ENCODE results near the gene MYL10.
A peak's percentile ranks its signal among the peaks of the same experiment; 100 is the strongest.

MYL10 gene

DNA sequence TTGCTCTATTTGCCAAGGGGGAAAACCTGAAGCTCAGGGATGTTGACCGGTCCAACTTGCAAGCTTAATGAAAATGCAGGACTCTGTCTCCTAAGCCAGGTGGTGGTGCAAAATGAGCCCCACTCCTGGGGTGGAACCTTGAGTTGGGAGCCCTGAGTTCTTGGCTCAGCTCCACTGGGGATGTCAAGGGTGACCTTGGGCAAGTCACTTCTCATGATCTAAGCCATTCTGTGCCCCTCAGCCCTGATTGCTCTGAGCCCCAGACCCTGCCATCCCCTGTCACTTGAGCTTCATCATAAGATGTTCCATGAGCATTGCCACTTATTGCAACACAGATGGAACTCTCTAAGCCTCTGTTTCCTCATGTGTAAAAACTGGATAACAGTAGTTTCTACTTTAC, 33.9 kb downstream of the MYL10 start:
- DNase-seq = no peak

DNA sequence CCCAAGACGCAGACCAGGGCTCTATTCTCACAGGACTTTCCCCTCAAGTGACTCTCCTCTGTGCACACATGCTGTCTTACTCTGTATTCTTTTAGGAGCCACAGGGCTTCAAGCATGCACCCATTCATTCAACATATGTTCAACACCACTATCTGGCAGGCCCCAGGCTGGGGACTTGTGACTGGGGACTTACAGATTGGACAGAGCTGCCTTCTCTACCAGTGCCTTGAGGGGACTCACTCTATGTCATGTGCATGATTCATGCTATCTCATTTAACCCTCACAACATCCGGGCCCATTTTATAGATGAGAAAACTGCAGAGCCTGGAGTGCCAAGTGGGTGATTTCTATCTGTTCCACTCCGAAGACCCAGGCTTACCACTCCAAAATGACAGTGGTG, 34.3 kb downstream of the MYL10 start:
- no peak for DNase-seq

DNA sequence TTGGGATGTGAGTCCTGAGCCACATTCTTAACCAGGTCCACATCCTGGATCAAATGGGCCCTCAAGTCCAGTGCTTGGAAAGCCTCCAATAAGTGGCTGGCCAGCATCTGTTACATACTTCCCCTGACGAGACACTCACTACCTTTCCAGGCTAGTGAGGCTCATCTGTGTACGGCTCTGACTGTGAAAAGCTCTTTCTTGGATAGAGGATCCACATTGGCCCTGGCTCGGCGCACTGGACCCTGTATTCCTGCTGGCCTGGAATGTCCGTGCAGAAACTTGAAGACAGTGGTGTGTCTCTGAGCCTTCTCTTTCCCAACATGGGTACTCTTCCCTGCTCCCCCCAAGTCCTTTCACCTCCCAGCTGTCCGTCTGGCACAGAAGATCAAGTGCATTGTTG, 35.5 kb downstream of the MYL10 start:
- no peak for DNase-seq

DNA sequence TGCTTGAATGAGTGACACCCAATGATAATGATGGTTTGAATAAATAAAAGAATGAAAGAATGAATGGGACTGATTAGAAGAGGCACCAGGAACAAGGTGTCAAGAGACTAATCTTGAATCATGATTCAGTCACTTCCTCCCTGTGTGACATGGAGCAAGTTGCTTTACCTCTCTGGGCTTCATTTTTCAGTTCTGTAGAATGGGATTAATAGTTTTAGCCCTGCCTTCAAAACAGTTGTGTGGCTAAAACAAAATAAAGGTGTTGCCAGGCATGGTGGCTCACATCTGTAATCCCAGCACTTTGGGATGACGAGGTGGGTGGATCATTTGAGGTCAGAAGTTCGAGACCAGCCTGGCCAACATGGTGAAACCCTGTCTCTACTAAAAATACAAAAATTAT, 37.6 kb downstream of the MYL10 start:
- DNase-seq = no peak

DNA sequence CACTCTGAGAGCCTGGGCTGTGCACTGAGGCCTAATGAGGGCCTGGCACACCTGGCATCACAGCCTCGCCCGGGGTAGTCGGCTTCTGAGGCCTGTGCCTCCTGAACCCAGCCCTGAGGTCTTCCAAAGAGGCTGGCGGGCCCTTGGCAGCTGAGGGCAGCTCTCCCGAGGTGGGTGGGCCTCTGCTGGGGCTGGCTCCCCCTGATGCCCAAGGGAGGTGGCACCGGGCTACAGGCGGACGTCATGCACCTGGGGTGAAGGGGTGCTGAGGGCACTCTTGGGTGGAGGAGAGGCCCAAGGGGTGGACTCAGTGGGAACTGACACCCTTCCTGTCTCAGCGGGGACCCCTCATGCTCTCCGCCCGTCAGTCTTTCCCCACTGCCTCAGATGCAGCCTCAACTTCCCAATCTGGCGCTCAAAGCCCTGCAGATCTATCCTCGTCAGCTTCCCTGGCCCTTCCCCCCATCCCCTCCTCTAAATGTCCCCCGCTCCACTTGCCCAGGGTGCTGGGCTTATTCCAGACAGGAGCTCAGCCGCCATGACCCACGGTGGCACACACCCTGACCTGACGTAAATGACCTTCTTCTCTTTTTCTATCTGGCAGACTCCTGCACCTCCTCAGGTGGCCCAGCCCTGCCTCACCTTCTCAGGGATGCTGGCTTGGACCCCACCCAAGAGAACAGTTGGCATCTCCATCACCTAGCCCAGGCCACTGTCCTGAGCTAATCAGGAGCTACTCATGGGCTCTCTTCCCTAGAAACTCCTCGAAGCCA, 38.2 kb downstream of the MYL10 start:
- DNase-seq = no peak

DNA sequence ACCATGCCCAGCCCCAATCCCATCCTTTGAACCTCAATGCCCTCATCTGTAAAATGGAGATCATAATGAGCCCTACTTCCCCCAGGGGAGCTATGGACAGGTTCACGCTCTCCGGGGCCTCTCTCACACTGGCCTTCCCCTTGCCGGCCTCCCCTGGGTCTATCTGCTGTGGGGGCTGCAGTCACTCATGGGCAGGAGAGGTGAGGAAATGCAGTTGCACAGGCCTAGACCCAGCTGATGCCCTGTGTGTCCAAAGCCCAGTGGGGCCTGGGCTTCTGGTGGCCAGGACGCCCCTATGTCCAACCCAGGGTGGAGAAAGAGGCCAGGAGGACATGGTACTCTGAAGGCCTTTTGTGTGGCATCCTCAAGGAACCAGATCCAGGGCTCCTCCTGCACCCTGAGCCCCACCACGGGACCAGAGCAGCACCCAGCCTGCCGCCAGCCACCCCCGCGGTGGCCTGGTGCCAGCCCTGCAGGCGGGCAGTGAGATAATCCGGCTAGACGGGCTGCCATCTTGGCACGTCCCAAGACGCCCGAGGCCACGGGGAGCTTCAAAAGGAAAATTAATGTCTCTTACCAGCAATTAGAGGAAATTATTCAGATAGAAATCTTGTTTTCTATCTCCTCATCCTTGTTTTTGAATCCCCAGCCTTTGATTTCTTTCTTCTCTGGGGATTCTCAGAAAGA, 39.0 kb downstream of the MYL10 start:
- DNase-seq = no peak

DNA sequence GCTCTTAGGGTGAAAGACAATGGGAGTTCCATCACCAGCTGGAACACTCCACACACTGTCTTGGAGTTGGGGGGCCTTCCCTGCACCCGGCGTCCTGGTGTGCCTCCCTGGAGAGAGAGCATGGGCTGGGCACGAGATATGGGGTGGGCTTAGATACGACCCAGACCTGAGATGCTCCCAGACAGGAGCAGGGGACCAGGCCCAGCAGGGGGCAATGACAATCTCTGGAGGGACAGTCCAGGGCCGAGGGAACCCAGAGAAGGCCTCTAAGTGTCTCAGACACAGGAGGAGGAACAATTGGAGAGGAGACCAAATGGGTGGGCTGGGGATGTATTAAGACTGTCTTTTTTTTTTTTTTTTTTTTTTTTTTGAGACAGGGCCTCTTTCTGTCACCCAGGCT, 40.0 kb downstream of the MYL10 start:
- no peak for DNase-seq

DNA sequence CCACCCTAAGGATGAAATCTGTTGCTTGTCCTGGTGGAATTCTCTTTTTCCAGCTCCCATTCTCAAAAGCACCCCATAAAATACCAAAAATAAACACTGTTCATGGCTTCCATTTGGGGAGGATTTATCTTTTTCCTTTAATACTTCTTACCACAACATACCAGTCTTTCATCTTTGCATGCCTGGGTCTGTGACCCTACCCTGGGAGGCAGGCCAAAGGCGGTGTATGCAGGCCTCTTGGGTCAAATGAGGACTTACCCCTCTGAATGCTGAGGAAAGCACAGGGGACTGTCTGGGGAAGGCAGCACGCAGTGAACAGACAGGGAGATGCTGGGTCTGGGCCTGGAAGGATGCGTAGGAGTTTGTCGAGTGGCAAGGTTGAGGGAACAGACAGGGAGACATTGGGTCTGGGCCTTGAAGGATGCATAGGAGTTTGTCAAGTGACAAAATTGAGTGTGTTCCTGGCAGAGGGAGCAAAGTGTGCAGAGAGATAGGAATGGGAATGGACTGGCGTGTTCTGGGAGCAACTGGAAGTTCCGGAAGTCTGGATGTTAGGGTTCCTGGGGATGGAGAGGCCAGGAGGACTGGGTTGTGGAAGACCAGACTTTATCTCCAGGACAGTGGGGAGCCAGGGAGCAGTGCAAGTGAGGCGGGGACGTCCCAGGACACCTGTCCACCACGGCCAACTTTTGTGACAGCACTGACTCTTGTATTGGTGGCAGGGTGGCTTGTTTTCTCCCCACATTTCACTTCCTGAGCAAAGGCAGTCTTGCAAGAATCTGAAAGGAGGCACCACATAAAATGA, 40.8 kb downstream of the MYL10 start:
- no peak for DNase-seq

DNA sequence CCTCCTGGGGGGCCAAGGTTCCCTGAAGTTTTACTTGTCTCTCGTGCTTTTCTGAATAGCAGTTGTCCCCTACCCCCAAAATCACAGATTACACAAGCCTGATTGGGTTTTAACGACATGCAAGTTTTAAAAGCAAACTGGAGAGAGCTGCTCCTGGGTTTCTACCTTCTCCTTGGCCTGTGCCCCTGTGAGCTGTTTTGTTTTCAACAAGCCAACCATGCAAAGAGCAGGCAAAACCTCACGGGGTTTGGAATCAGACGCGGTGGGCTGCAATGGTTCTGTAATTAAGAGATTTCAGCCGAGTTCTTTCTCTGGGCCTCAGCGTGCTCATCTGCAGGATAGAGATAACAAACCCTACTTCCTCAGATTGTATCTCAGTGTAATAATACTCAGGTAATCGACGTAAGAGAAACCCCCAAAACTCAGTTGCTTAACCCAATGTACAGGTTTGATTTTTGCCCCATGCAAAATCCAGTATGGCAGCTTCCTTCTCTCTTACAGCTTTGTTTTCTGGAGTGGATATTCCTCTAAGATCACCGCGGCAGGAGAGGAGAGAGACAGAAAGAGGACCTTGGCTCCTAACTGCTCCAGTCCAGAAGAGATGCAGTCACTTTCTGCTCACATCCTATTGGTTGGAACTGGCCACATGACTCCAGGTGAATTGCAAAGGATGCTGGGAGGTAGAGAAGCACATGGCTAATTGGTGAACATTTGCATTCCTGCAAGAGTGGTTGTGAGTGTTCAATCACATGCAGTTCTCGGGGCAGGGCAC, 42.0 kb downstream of the MYL10 start:
- DNase-seq = no peak

DNA sequence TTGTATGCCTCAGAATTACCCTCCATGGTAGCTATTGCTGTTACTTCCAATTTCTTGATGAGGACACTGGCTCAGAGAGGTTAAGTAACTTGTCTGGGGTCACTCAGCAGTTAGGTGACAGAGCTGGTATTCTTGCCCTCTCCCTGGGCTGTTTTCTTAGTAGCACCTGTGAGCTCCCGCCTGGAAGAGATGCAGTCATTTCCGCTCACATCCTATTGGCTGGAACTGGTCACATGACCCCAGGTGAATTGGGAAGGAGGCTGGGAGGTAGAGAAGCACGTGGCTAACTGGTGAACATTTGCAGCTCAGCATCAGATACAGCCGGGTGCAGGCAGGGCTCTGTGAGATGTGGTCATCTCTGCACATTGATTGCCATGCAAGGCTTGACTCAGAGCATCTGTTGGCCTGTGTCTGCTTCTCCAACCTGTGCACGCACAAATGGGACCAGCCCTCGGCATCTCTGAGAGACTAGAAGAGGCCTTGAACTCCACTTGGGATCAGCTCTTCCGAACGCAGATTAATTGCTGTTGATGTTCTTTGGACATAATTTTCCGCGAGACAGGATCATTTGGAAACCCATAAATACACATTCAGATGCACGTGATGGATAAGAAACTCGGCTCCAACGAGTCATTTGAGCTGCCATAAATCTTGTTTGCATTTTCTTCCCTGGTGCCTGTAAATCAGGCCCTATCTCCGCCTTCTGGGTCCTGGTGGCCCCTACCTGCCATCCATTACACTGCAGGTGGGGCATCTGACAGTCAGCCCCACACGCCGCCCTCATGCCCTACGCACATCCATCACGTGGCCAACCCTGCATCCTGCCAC, 42.8 kb downstream of the MYL10 start:
- DNase-seq = no peak

DNA sequence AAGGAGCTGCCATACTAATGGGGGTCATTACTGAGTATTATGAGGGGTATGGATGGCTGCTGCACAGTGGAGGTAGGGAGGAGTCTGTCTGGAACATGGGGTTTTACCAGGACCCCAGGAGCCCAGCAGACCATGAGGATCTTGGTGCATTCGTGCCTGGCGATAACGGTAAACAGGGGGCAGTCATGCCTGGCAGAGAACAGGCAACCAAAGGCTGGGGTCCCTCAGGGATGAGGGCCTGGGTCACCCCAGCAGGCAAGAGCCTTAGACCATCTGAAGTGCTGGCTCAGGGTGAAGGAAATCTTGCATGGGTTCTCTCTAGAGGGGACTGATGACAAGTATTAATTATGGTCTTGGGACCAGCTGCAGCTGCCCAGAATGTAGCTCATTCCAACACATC, 46.1 kb downstream of the MYL10 start:
- DNase-seq = peak; percentile 13

DNA sequence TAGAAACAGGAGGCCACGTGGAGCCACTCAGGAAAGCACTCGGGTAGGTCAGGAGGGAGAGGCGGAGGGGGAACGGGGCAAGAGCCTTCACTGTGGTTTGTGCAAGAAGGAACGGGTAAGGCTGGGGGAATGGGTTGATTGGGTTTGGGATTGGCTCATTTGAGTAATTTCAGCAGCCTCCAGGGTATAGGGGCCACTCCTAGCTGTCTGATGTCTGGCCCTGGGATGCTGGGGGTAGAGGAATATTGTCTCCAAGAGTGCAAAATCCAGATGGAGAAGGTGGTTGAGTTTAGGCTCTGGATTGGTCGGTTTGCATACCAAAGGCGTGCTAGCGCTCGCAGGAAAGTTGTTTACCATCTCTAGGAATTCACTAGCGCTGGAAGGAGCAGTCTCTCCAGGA, 47.2 kb downstream of the MYL10 start:
- DNase-seq = peak; percentile 28

DNA sequence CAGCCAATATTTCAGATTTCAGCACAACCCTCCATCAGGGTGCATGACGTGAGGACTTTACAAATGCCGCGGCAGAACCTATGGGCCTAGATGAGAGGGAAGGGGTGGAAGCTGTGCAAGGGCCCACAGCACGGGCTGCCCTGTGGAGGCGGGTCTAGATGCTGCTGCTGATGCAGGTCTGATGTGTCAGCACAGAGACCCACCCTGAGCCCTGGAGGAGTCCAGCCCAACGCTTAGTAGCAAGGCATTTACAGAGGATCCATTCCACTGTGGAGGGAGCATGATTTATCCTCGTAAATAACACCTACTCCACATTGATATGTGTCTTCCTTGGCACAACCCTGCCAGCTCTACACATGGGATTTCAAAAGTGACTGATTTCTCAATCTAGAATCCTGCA, 48.5 kb downstream of the MYL10 start:
- DNase-seq = peak; percentile 7

DNA sequence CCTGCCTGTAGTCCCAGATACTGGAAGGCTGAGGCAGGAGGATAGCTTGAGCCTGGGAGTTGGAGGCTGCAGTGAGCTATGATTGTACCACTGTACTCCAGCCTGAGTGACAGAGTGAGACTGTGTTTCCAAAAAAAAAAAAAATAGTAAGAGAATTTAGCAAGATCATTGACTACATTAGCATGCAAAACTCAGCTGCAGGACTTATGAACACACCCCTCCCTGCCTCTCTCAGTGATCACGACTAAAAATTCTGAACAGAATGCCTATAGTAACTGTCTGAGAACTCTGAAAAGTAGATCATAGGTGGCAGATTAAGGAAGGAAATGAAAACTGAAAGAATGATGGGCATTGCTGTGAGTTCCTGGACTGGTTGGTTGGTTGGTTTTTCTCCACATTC, 50.5 kb downstream of the MYL10 start:
- DNase-seq = peak; percentile 1

DNA sequence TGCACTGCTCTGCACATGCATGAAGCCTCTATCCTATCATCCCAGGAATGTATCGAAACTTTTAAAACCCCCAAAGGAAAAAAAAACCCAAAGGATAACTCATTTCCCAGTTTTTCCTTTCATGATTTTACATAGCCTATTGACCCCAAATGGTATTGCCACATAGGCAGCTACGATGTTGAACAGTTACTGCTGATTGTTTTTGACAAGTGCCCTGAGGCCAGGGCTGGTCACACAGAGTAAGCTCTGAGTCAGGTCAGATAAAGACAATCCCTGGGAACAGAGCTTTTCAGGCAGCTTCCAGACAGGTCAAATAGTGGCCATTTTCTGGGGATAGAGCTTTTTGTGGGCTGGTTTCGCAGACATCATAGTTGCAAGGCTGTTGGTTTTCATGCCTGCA, 52.1 kb downstream of the MYL10 start:
- no peak for DNase-seq

DNA sequence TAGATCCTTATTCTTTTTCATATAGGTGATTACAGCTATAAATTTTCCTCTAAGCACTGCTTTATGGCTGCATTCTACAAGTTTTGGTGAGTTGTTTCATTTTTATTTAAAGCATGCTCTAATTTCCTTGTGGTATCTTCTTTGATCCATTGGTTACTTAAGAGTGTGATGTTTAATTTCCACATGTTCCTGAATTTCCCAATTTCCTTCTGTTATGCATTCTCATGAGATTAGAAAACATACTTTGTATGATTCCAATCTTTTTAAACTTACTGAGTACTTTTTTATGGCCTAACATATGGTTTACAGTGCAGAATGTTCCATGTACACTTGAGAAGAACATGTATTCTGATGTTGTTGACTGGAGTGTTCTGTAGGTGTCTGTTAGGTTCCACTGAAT, 53.4 kb downstream of the MYL10 start:
- no peak for DNase-seq

DNA sequence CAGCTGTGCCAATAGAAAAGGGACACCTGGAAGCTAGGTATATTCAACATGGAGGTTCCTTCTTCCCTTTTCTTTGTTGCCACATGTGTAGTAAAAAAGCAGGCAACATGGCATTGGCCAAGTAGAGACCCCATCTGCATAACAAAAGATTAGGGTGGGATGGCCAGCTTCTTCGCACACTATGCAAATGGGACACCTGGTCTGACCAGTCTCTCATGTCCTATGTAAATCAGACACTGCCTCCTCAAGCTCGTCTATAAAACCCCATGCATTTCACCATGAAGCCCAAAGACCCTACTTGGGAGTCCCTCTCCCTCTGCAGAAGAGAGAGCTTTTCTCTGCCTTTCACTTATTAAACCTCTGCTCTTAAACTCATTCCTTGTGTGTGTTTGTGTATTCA, 53.9 kb downstream of the MYL10 start:
- peak; percentile 3 for DNase-seq

DNA sequence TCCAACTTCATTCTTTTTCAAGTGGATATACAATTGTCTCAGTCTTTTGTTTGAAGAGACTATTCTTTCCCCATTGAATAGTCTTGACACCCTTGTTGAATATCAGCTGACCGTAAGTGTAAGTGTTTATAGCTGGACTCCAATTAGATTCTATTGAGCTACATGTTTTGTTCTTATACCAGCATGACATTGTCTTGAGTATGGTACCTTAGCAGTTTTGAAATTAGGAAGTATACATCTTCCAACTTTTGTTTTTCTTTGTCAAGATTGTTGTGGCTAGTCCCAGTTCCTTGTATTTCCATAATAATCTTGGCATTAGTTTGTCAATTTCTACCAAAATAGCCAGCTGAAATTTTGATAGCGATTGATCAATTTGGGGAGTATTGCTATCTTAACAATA, 56.9 kb downstream of the MYL10 start:
- DNase-seq = no peak

DNA sequence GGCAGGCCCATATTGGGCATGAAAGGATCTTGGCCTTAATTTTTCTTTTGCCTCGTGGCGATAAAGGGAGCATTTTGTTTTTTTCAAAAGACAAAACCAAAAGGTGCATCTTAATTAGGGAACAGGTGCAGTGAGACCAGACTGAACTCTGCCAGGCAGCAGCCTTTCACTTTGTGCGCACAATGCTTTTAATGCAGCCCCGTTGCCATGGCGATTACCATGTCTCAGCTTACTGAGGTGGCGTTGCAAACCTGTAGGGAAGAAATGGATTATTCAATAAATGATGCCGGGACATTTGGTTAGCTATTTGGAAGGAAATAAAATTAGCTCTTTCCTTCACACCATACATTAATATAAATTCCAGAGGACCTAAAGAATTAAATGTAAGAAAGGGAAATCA, 61.9 kb downstream of the MYL10 start:
- DNase-seq = no peak

DNA sequence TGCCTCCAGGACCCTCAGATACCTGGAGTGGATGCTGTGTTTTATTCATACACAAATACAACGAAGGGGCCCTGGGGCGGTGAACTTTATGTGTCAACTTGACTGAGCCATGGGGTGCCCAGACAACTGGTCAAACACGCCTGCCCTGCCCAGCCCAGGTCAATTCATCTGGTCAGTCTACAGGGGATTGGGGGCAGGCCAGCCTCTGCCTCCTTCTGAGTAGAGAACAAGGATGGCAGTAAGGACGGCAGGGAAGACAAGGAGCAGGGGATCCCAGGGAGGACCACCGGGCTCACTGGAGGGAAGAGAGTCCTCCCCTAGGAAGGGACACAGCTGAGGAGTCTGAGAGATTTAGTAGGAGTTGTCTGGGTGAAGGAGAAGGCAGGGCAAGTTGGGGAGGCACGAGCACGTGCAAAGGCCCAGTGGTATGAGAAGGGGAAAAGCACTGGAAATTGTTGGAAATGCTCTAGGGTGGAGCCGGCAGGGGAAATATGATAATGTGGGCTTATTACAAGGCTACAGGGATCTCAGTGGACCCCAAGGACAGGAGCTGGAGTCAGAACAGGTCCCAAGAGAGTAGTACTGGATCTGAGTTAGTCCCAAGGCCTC, 63.4 kb downstream of the MYL10 start:
- peak; percentile 41 for DNase-seq

DNA sequence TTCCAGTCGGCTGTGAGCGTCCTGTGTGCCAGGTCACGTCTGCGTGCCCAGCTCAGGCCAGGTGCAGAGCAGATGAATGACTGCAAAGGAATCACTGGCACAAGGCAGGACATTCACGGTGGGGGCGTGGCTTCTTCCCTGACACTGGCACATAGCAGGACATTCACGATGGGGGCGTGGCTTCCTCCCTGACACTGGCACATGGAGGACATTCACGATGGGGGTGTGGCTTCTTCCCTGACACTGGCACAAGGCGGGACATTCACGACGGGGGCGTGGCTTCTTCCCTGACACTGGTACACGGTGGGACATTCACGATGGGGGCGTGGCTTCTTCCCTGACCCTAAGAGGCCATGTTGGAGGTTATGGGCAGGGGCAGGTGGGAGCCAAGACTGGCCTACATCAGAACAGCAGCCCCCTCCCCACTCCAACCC, 64.3 kb downstream of the MYL10 start:
- DNase-seq = no peak
